Lower lobe of right lung (tissue), 2 donors: ENCODE measurements around the gene TNRC6B. TPM values are rescaled to one million over a fixed set of nuclear protein-coding genes. Genes with fewer than 3 reads are reported as not detected.
"Not testable (repeated sequence)": the region's sequence is repeated elsewhere in the genome, so short reads cannot be mapped to it uniquely, and the experiment has no call there.

Experiments used
- ATAC-seq, 2 donors: fragments of 200-7000 bp; cut with Tn5 transposase; one replicate each; pipeline ENCODE4 v1.9.1; 2020 to 2022; ENCODE audit warnings: mild to moderate bottlenecking in 2 of 2, moderate library complexity in 2 of 2
- DNase-seq: peaks from one replicate; pipeline ENCODE4 v3.0.0-alpha.2; 2020
- H3K27ac ChIP-seq: fragments of 200-600 bp; one replicate; pipeline ENCODE4 v1.8.0; 2022
- H3K27me3 ChIP-seq: fragments of 200-600 bp; one replicate; pipeline ENCODE4 v1.8.0; 2022; ENCODE audit warnings: low read depth
- H3K36me3 ChIP-seq: fragments of 200-600 bp; one replicate; pipeline ENCODE4 v1.8.0; 2022; ENCODE audit warnings: mild to moderate bottlenecking
- H3K4me1 ChIP-seq: fragments of 200-600 bp; one replicate; pipeline ENCODE4 v1.8.0; 2022
- H3K4me3 ChIP-seq: fragments of 200-600 bp; one replicate; pipeline ENCODE4 v1.8.0; 2022; ENCODE audit warnings: mild to moderate bottlenecking
- H3K9me3 ChIP-seq: fragments of 200-600 bp; one replicate; pipeline ENCODE4 v1.8.0; 2022
- intact Hi-C: fragments of 100-400 bp; cut with DNase I; formaldehyde crosslinking; loops from one replicate; pipeline ENCODE4 v1.11.0; 2022
- total RNA-seq: library from RNA; stranded (reverse); fragmentation: NEBNext Ultra II Directional; extraction: Animal tissue kit (Norgen Biotek cat#: 25700); gene quantifications from one replicate; pipeline ENCODE4 v1.2.1, GENCODE V29; 2021
- TF ChIP-seq, protein P1 (sequence below): fragments of 200-600 bp; IDR thresholded peaks from one replicate; pipeline ENCODE4 v1.8.0; 2022; ENCODE audit warnings: antibody characterized with exemption, mild to moderate bottlenecking
- donor health status: DM: no; HTN: yes; CAD: no; lungs with severe emphysema.

Gene TNRC6B
- total RNA-seq, 1 donor from 2014 or later, result 54.6 TPM

- no peaks in the 10 kb centered on the region for H3K27me3 ChIP-seq
- H3K4me1 ChIP-seq, result peaks cover 9% of the 10 kb centered on the region
- intact Hi-C loops, result no loop called here
- no peak overlapping the region for H3K27ac ChIP-seq
- DNase-seq, result no peak
- TF ChIP-seq, protein P1, sequence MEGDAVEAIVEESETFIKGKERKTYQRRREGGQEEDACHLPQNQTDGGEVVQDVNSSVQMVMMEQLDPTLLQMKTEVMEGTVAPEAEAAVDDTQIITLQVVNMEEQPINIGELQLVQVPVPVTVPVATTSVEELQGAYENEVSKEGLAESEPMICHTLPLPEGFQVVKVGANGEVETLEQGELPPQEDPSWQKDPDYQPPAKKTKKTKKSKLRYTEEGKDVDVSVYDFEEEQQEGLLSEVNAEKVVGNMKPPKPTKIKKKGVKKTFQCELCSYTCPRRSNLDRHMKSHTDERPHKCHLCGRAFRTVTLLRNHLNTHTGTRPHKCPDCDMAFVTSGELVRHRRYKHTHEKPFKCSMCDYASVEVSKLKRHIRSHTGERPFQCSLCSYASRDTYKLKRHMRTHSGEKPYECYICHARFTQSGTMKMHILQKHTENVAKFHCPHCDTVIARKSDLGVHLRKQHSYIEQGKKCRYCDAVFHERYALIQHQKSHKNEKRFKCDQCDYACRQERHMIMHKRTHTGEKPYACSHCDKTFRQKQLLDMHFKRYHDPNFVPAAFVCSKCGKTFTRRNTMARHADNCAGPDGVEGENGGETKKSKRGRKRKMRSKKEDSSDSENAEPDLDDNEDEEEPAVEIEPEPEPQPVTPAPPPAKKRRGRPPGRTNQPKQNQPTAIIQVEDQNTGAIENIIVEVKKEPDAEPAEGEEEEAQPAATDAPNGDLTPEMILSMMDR, result no peak
- no peaks in the 10 kb centered on the region for H3K9me3 ChIP-seq
- H3K36me3 ChIP-seq, result peaks cover 90% of the 10 kb centered on the region
- no peak for ATAC-seq
- H3K4me3 ChIP-seq, result no peak overlapping the region
These were observed 132.5 kb downstream of the TNRC6B start for GRCh38 chr22:40310081-40310767.

GRCh38 chr22:40310768-40311120 is 133.0 kb downstream of the TNRC6B start:
- TF ChIP-seq, protein P1, result no peak
- no peak for DNase-seq
- H3K36me3 ChIP-seq, result peaks cover 90% of the 10 kb centered on the region
- intact Hi-C loops, result no loop called here
- no peaks in the 10 kb centered on the region for H3K9me3 ChIP-seq
- H3K4me3 ChIP-seq, result no peak overlapping the region
- H3K27me3 ChIP-seq, result no peaks in the 10 kb centered on the region
- no peak overlapping the region for H3K27ac ChIP-seq
- ATAC-seq, result no peak
- H3K4me1 ChIP-seq, result peaks cover 9% of the 10 kb centered on the region

GRCh38 chr22:40311646-40312045 is 133.9 kb downstream of the TNRC6B start:
- H3K4me1 ChIP-seq, H3K9me3 ChIP-seq, H3K4me3 ChIP-seq, DNase-seq, ATAC-seq, H3K27me3 ChIP-seq, H3K27ac ChIP-seq, intact Hi-C loops: not testable (repeated sequence)
- peaks cover 97% of the 10 kb centered on the region for H3K36me3 ChIP-seq

DNA sequence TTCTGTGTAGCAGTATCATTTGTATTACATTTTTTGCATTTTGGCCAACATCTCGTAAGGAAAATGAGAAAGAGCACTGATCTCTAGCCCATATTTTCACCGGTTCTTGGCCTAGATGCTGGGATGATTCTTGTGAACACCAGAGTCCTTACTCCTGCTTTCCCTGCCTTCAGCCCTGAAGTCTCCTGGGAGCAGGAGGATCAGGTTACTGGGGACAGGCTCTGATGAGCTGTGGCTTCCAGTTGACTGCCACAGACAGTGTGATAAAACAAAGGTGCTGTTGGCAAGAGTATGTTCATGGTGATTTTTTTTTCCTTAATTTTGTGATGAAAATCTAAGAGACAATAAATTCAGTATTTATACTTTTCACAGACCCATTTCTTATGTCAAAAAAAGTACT is 134.3 kb downstream of the TNRC6B start:
- Histone ChIP-seq H3K4me3 (no peak overlapping the region), H3K27ac (no peak overlapping the region), H3K27me3 (no peaks in the 10 kb centered on the region), H3K36me3 (peaks cover 100% of the 10 kb centered on the region), H3K9me3 (no peaks in the 10 kb centered on the region), H3K4me1 (peaks cover 9% of the 10 kb centered on the region)
- intact Hi-C loops, result no loop called here
- TF ChIP-seq, protein P1, result no peak
- ATAC-seq, result no peak
- DNase-seq, result no peak

- TF ChIP-seq, protein P1, result no peak
- Histone ChIP-seq H3K27ac (no peak overlapping the region), H3K27me3 (no peaks in the 10 kb centered on the region), H3K4me1 (peaks cover 9% of the 10 kb centered on the region), H3K4me3 (no peak overlapping the region), H3K9me3 (no peaks in the 10 kb centered on the region), H3K36me3 (peaks cover 100% of the 10 kb centered on the region)
- intact Hi-C loops, result no loop called here
- ATAC-seq (peak; percentile 37 to 56), DNase-seq (no peak)
These were observed 135.3 kb downstream of the TNRC6B start for GRCh38 chr22:40313007-40313406.

- TF ChIP-seq, protein P1, result no peak
- Histone ChIP-seq H3K36me3 (peaks cover 99% of the 10 kb centered on the region), H3K27me3 (no peaks in the 10 kb centered on the region), H3K27ac (no peak overlapping the region), H3K4me3 (no peak overlapping the region), H3K9me3 (no peaks in the 10 kb centered on the region), H3K4me1 (peaks cover 9% of the 10 kb centered on the region)
- intact Hi-C loops, result no loop called here
- ATAC-seq (no peak), DNase-seq (no peak)
These were observed 136.3 kb downstream of the TNRC6B start for GRCh38 chr22:40314041-40314440.
